Activated B cell treated with CpG ODN at 0.5 μM for 24 hours (primary cell): Measurements from ENCODE around the gene ADAMTS6. TPM values are rescaled to one million over a fixed set of nuclear protein-coding genes. Genes with fewer than 3 reads are reported as not detected.

Experiments
- ATAC-seq: fragments of 200-7000 bp; cut with Tn5 transposase; one replicate; pipeline ENCODE4 v1.10.0; 2021; ENCODE audit warnings: low read depth, mild to moderate bottlenecking, moderate library complexity
- CTCF ChIA-PET: fragments of 350-600 bp; sonication (Branson Sonifier 250); formaldehyde crosslinking; loops from one replicate; lab custom pipeline; 2021; ENCODE audit warnings: antibody characterized with exemption; lab: Charles Lee
- POLR2A ChIA-PET: fragments of 350-600 bp; sonication (Branson Sonifier 250); formaldehyde crosslinking; loops from one replicate; lab custom pipeline; 2021; ENCODE audit warnings: antibody characterized with exemption; lab: Charles Lee
- DNase-seq: peaks from one replicate; pipeline ENCODE4 v3.0.0; 2022
- H3K27ac Mint-ChIP-seq: one replicate; pipeline ENCODE4 v1.8.0; 2020; ENCODE audit warnings: mixed read lengths
- H3K27me3 Mint-ChIP-seq: one replicate; pipeline ENCODE4 v1.8.0; 2021; ENCODE audit warnings: mixed read lengths
- H3K36me3 Mint-ChIP-seq: one replicate; pipeline ENCODE4 v1.8.0; 2021; ENCODE audit warnings: low read depth, mixed read lengths
- H3K4me1 Mint-ChIP-seq: one replicate; pipeline ENCODE4 v1.8.0; 2021; ENCODE audit warnings: mixed read lengths
- H3K4me3 Mint-ChIP-seq: one replicate; pipeline ENCODE4 v1.8.0; 2020; ENCODE audit warnings: mild to moderate bottlenecking, mixed read lengths
- H3K9me3 Mint-ChIP-seq: one replicate; pipeline ENCODE4 v1.8.0; 2020; ENCODE audit warnings: mixed read lengths
- CTCF ChIP-seq: fragments of 200-600 bp; IDR thresholded peaks from one replicate; pipeline ENCODE4 v1.8.0; 2022; ENCODE audit warnings: antibody characterized with exemption, mild to moderate bottlenecking
- intact Hi-C: fragments of 100-400 bp; cut with micrococcal nuclease; formaldehyde crosslinking; loops from one replicate; pipeline ENCODE4 v1.15.1; 2024
- total RNA-seq: library from RNA; stranded (reverse); gene quantifications from 2 replicates; pipeline ENCODE4 v1.2.3, GENCODE V29; 2022

ADAMTS6 gene
- total RNA-seq, 1 donor from 2014 or later = 3.2 TPM

GRCh38 chr5:65268525-65268924 is 213.2 kb downstream of the ADAMTS6 start:
- H3K4me1 Mint-ChIP-seq = no peaks in the 10 kb centered on the region
- no peaks in the 10 kb centered on the region for H3K9me3 Mint-ChIP-seq
- CTCF ChIA-PET = no interaction called here
- intact Hi-C loops = no loop called here
- no peak overlapping the region for H3K27ac Mint-ChIP-seq
- no peak for TF ChIP-seq CTCF
- POLR2A ChIA-PET = no interaction called here
- no peaks in the 10 kb centered on the region for H3K27me3 Mint-ChIP-seq
- DNase-seq (no peak), ATAC-seq (no peak)
- H3K4me3 Mint-ChIP-seq = no peak overlapping the region
- H3K36me3 Mint-ChIP-seq = no peaks in the 10 kb centered on the region

GRCh38 chr5:65264420-65264819 is 217.3 kb downstream of the ADAMTS6 start:
- Mint-ChIP-seq H3K27me3 (no peaks in the 10 kb centered on the region), H3K4me1 (no peaks in the 10 kb centered on the region), H3K9me3 (no peaks in the 10 kb centered on the region), H3K36me3 (peaks cover 3% of the 10 kb centered on the region), H3K4me3 (no peak overlapping the region), H3K27ac (no peak overlapping the region)
- no peak for ATAC-seq
- DNase-seq = no peak
- intact Hi-C loops = no loop called here
- CTCF ChIA-PET = no interaction called here
- POLR2A ChIA-PET = no interaction called here
- TF ChIP-seq CTCF = no peak

- H3K27me3 Mint-ChIP-seq = no peaks in the 10 kb centered on the region
- intact Hi-C loops = no loop called here
- peaks cover 5% of the 10 kb centered on the region for H3K36me3 Mint-ChIP-seq
- ATAC-seq (no peak), DNase-seq (no peak)
- ChIA-PET POLR2A (no interaction called here), CTCF (no interaction called here)
- no peak overlapping the region for H3K27ac Mint-ChIP-seq
- no peak for TF ChIP-seq CTCF
- H3K4me3 Mint-ChIP-seq = no peak overlapping the region
- H3K4me1 Mint-ChIP-seq = no peaks in the 10 kb centered on the region
- no peaks in the 10 kb centered on the region for H3K9me3 Mint-ChIP-seq
Measured at GRCh38 chr5:65263321-65263720, 218.4 kb downstream of the ADAMTS6 start.

GRCh38 chr5:65262649-65263059 is 219.1 kb downstream of the ADAMTS6 start:
- Mint-ChIP-seq H3K4me3 (no peak overlapping the region), H3K9me3 (no peaks in the 10 kb centered on the region), H3K27me3 (no peaks in the 10 kb centered on the region), H3K36me3 (peaks cover 5% of the 10 kb centered on the region), H3K4me1 (no peaks in the 10 kb centered on the region), H3K27ac (no peak overlapping the region)
- no peak for TF ChIP-seq CTCF
- CTCF ChIA-PET = no interaction called here
- intact Hi-C loops = no loop called here
- DNase-seq = no peak
- no peak for ATAC-seq
- POLR2A ChIA-PET = no interaction called here

- H3K36me3 Mint-ChIP-seq = peaks cover 5% of the 10 kb centered on the region
- DNase-seq (no peak), ATAC-seq (no peak)
- intact Hi-C loops = no loop called here
- no peak overlapping the region for H3K27ac Mint-ChIP-seq
- no peaks in the 10 kb centered on the region for H3K4me1 Mint-ChIP-seq
- CTCF ChIA-PET = no interaction called here
- no peaks in the 10 kb centered on the region for H3K9me3 Mint-ChIP-seq
- no peak for TF ChIP-seq CTCF
- no peak overlapping the region for H3K4me3 Mint-ChIP-seq
- POLR2A ChIA-PET = no interaction called here
- H3K27me3 Mint-ChIP-seq = no peaks in the 10 kb centered on the region
Measured at GRCh38 chr5:65262096-65262495, 219.6 kb downstream of the ADAMTS6 start.
